ENCODE measurements around the gene TTF1. TPM values are rescaled to one million over a fixed set of nuclear protein-coding genes. Genes with fewer than 3 reads are reported as not detected.

The TTF1 gene
- total RNA-seq, 1 donor from 2014 or later: 8.9 TPM

DNA sequence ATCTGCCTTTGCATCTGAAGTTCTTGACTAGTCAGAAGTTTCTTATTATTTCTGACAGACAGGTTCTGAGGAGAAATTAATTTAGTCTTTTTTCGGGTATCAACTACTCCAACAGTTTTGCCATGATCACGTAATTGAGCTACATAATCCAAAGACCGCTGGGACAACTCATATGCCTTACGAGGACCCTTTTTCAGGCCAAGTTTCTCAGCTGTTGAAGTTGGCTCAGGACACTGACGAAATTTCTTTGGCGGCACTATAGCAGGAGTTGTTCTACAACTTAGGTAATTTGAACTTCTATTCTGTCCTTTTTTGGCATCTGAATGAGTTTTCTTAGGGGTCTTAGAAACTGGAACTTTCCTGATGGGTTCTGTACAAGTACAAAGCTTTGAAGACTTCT is 79.1 kb downstream of the TTF1 start:
- peaks cover 71% of the 10 kb centered on the region for H3K36me3 Mint-ChIP-seq (ENCODE audit: low read depth)

More for the DNA sequence above, 79.1 kb downstream of the TTF1 start:
- no peak for DNase-seq (ENCODE audit: low spot score)
- no peak for TF ChIP-seq CTCF (IDR thresholded peaks at IDR 0.05)
- Mint-ChIP-seq H3K9me3 (ENCODE audit: low read depth) (no peaks in the 10 kb centered on the region), H3K27ac (ENCODE audit: unreplicated experiment) (no peak overlapping the region), H3K27me3 (ENCODE audit: low read depth) (no peaks in the 10 kb centered on the region), H3K4me3 (ENCODE audit: unreplicated experiment) (no peak overlapping the region), H3K4me1 (ENCODE audit: low read depth) (peaks cover 5% of the 10 kb centered on the region)

Other genes starting within 250 kb of the TTF1 start
- gene NTNG2, start 244.8 kb downstream of the TTF1 start, total RNA-seq: 3.0 to 4.8 TPM (median 3.4 TPM) in 3 replicates
- gene SETX, start 51.9 kb downstream of the TTF1 start, total RNA-seq: 40.0 to 44.7 TPM (median 42.5 TPM) in 3 replicates
- 0.47 to 0.74 TPM (median 0.63 TPM) in 3 replicates for gene CFAP77, start 3.4 kb upstream of the TTF1 start, total RNA-seq
- gene BARHL1, start 175.8 kb upstream of the TTF1 start, total RNA-seq: not detected in 3 replicates

Data from chondrocyte (in vitro differentiated cells).